ENCODE measurements around the gene SBF1.

GRCh38 chr22:50441428-50441993 lies 33.3 kb downstream of the SBF1 start:
- TF ChIP-seq CTCF (IDR thresholded peaks at IDR 0.05; ENCODE audit: low read depth, low read length): no peak
- no peak for TF ChIP-seq EZH2phosphoT487 (IDR thresholded peaks at IDR 0.05; ENCODE audit: low read depth)
